Prostate gland (tissue), 2 donors: ENCODE results near the gene SKAP1. TPM values are rescaled to one million over a fixed set of nuclear protein-coding genes. Genes with fewer than 3 reads are reported as not detected.

Source experiments
- DNase-seq: peaks from one replicate; pipeline ENCODE4 v3.0.0-alpha.2; 2019; ENCODE audit warnings: low spot score
- H3K27ac ChIP-seq, 2 donors: fragments of 200-600 bp; sonication (generic); 2 replicates each; pipeline ENCODE4 v1.5.1; 2017 to 2019
- H3K27me3 ChIP-seq: fragments of 200-600 bp; sonication (generic); replicated peaks from 2 replicates; pipeline ENCODE4 v1.5.1; 2019; ENCODE audit not compliant: insufficient read depth
- H3K36me3 ChIP-seq, 2 donors: fragments of 200-600 bp; sonication (generic); 1 replicate in 1 of 2; 2 replicates in 1 of 2; pipeline versions ENCODE4 v1.5.1 to v1.8.1; 2017 to 2019
- H3K4me1 ChIP-seq: fragments of 200-600 bp; sonication (generic); replicated peaks from 2 replicates; pipeline ENCODE4 v1.5.1; 2019
- H3K4me3 ChIP-seq, 2 donors: fragments of 200-600 bp; sonication (generic); 2 replicates each; pipeline ENCODE4 v1.5.1; 2017 to 2019
- H3K9me3 ChIP-seq: fragments of 200-600 bp; sonication (generic); 2 replicates; pipeline ENCODE4 v1.5.1; 2017
- CTCF ChIP-seq, 4 experiments: fragments of 200-600 bp in 2 of 4; fragments of 450-650 bp in 2 of 4; sonication (generic) in 2 of 4; IDR thresholded peaks; 1 replicate in 3 of 4; 2 replicates in 1 of 4; pipeline ENCODE4 v1.5.1; 2016 to 2019; ENCODE audit warnings: antibody characterized with exemption in 4 of 4, mild to moderate bottlenecking in 2 of 4, moderate library complexity in 2 of 4
- POLR2A ChIP-seq: fragments of 450-650 bp; IDR thresholded peaks from one replicate; pipeline ENCODE4 v1.6.1; 2016; ENCODE audit warnings: antibody characterized with exemption, mild to moderate bottlenecking
- POLR2AphosphoS5 ChIP-seq: sonication (generic); formaldehyde crosslinking; IDR thresholded peaks from one replicate; pipeline ENCODE4 v1.6.1; 2017; ENCODE audit warnings: antibody characterized with exemption
- WGBS: methylation state at CpG from one replicate; pipeline ENCODE4 v1.1.5; 2018; 5-methylcytosine and 5-hydroxymethylcytosine counted together
- intact Hi-C: fragments of 100-400 bp; cut with DNase I; formaldehyde crosslinking; loops from one replicate; pipeline ENCODE4 v1.14.2; 2022
- total RNA-seq, 2 donors: library from RNA; depleted of rRNA; stranded (reverse); fragments of >200 nt; gene quantifications; one replicate each; pipeline ENCODE4 v1.1.0, GENCODE V29; 2016

The SKAP1 gene
- total RNA-seq, 2 donors from 2014 or later = 1.1 to 1.4 TPM

- WGBS = 78% methylated on average over 1 of the region's 1 CpG
- no peaks in the 10 kb centered on the region for H3K36me3 ChIP-seq
- no peak overlapping the region for H3K4me3 ChIP-seq
- no peaks in the 10 kb centered on the region for H3K4me1 ChIP-seq
- no peaks in the 10 kb centered on the region for H3K27me3 ChIP-seq
- intact Hi-C loops = no loop called here
- no peaks in the 10 kb centered on the region for H3K9me3 ChIP-seq
- no peak overlapping the region for H3K27ac ChIP-seq
- TF ChIP-seq POLR2AphosphoS5 (no peak), POLR2A (no peak), CTCF (IDR thresholded peaks at IDR 0.05) (no peak)
- no peak for DNase-seq
These were observed 252.2 kb downstream of the SKAP1 start for GRCh38 chr17:48177816-48178215.

GRCh38 chr17:48176471-48176855 lies 253.6 kb downstream of the SKAP1 start:
- Histone ChIP-seq H3K4me3 (no peak overlapping the region), H3K36me3 (no peaks in the 10 kb centered on the region), H3K9me3 (no peaks in the 10 kb centered on the region), H3K27me3 (no peaks in the 10 kb centered on the region), H3K27ac (no peak overlapping the region), H3K4me1 (no peaks in the 10 kb centered on the region)
- DNase-seq = no peak
- no peak for TF ChIP-seq POLR2AphosphoS5
- TF ChIP-seq CTCF (IDR thresholded peaks at IDR 0.05) = no peak
- TF ChIP-seq POLR2A = no peak
- intact Hi-C loops = no loop called here
- 88% methylated on average over 3 of the region's 3 CpGs for WGBS

GRCh38 chr17:48175692-48176470 lies 254.1 kb downstream of the SKAP1 start:
- no peaks in the 10 kb centered on the region for H3K36me3 ChIP-seq
- H3K27ac ChIP-seq = no peak overlapping the region
- no peaks in the 10 kb centered on the region for H3K4me1 ChIP-seq
- DNase-seq = no peak
- H3K9me3 ChIP-seq = no peaks in the 10 kb centered on the region
- TF ChIP-seq POLR2AphosphoS5 (no peak), CTCF (IDR thresholded peaks at IDR 0.05) (no peak), POLR2A (no peak)
- intact Hi-C loops = no loop called here
- no peaks in the 10 kb centered on the region for H3K27me3 ChIP-seq
- WGBS = 92% methylated on average over 5 of the region's 5 CpGs
- H3K4me3 ChIP-seq = no peak overlapping the region

- 77% methylated on average over 3 of the region's 3 CpGs for WGBS
- Histone ChIP-seq H3K4me3 (no peak overlapping the region), H3K9me3 (no peaks in the 10 kb centered on the region), H3K36me3 (no peaks in the 10 kb centered on the region), H3K4me1 (no peaks in the 10 kb centered on the region), H3K27me3 (no peaks in the 10 kb centered on the region), H3K27ac (no peak overlapping the region)
- TF ChIP-seq POLR2A = no peak
- no peak for TF ChIP-seq CTCF (IDR thresholded peaks at IDR 0.05)
- TF ChIP-seq POLR2AphosphoS5 = no peak
- intact Hi-C loops = no loop called here
- DNase-seq = no peak
These were observed 255.0 kb downstream of the SKAP1 start for GRCh38 chr17:48174833-48175523.
